ENCODE data around the gene USP22.

DNA sequence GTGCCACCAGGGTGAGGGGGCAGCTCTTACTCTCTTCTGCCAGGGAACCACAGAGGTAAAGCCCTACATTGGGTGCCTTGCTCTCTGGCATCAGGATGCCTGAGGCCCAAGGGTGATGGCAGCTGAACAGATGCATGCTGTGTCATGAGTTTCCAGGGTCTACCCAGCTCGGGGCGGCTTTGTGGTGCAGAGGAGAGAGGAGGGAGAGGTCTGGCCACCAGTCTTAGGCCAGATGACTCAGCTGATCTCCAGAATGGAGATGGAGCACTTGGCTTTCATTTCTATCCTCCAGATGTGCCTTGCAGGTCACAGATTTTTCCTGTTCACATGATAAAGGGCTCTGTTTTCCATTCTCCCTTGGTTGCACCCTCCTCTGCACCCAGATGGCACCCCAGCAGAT, 23.6 kb upstream of the USP22 start:
- TF ChIP-seq, protein P1, sequence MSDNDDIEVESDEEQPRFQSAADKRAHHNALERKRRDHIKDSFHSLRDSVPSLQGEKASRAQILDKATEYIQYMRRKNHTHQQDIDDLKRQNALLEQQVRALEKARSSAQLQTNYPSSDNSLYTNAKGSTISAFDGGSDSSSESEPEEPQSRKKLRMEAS (IDR thresholded peaks at IDR 0.05): no peak
- no peak for TF ChIP-seq MTA1 (CRISPR knock-in tag; IDR thresholded peaks at IDR 0.05; ENCODE audit: borderline replicate concordance)
- TF ChIP-seq ZSCAN29 (CRISPR knock-in tag; conservative IDR thresholded peaks at IDR 0.05): no peak
- TF ChIP-seq, protein P2, sequence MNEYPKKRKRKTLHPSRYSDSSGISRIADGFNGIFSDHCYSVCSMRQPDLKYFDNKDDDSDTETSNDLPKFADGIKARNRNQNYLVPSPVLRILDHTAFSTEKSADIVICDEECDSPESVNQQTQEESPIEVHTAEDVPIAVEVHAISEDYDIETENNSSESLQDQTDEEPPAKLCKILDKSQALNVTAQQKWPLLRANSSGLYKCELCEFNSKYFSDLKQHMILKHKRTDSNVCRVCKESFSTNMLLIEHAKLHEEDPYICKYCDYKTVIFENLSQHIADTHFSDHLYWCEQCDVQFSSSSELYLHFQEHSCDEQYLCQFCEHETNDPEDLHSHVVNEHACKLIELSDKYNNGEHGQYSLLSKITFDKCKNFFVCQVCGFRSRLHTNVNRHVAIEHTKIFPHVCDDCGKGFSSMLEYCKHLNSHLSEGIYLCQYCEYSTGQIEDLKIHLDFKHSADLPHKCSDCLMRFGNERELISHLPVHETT (CRISPR knock-in tag; conservative IDR thresholded peaks at IDR 0.05): no peak
- TF ChIP-seq MTA3 (CRISPR knock-in tag; IDR thresholded peaks at IDR 0.05): no peak
- TF ChIP-seq ASH2L (IDR thresholded peaks at IDR 0.05; ENCODE audit: insufficient read length, low read depth, low read length): no peak
- no peak for TF ChIP-seq MZF1 (CRISPR knock-in tag; IDR thresholded peaks at IDR 0.05; ENCODE audit: borderline replicate concordance)
